ENCODE data around the gene PPP1R15A.

DNA sequence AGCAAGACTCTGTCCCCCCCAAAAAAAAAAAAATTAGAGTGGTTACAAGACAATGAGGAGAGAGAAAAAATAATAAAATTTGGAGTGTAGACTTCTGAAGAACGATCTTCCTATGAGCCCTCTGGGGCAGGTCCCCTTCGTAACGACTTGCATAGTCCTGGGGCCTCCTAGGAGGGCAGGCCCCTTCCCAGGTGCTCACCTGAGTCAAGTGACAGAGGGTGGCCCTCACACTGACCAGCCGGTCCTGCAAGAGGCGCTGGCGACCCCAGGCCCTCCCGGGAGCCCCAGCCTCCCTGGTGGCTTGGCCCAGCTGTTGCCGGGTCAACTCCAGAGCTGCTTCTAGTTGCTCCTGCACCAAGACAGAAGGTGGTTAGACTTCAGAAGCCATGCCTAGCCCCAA is 18.7 kb upstream of the PPP1R15A start:
- no peak for TF ChIP-seq EZH2 (IDR thresholded peaks at IDR 0.05; ENCODE audit: borderline replicate concordance, low read depth, low read length, poor library complexity, severe bottlenecking)
- TF ChIP-seq, protein P1, sequence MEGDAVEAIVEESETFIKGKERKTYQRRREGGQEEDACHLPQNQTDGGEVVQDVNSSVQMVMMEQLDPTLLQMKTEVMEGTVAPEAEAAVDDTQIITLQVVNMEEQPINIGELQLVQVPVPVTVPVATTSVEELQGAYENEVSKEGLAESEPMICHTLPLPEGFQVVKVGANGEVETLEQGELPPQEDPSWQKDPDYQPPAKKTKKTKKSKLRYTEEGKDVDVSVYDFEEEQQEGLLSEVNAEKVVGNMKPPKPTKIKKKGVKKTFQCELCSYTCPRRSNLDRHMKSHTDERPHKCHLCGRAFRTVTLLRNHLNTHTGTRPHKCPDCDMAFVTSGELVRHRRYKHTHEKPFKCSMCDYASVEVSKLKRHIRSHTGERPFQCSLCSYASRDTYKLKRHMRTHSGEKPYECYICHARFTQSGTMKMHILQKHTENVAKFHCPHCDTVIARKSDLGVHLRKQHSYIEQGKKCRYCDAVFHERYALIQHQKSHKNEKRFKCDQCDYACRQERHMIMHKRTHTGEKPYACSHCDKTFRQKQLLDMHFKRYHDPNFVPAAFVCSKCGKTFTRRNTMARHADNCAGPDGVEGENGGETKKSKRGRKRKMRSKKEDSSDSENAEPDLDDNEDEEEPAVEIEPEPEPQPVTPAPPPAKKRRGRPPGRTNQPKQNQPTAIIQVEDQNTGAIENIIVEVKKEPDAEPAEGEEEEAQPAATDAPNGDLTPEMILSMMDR (conservative IDR thresholded peaks at IDR 0.05; ENCODE audit: low read depth, low read length) = no peak
